Neural progenitor cell (in vitro differentiated cells): ENCODE results near the gene GSG1.

Experiments
- EZH2phosphoT487 ChIP-seq: fragments of 200-600 bp; sonication (generic); IDR thresholded peaks from 2 replicates; pipeline ENCODE4 v1.6.1; 2017; ENCODE audit warnings: antibody characterized with exemption
- TF ChIP-seq, protein P1 (sequence below): fragments of 200-600 bp; sonication (generic); IDR thresholded peaks from 2 replicates; pipeline ENCODE4 v1.5.1; 2017; ENCODE audit warnings: antibody characterized with exemption, mild to moderate bottlenecking

DNA sequence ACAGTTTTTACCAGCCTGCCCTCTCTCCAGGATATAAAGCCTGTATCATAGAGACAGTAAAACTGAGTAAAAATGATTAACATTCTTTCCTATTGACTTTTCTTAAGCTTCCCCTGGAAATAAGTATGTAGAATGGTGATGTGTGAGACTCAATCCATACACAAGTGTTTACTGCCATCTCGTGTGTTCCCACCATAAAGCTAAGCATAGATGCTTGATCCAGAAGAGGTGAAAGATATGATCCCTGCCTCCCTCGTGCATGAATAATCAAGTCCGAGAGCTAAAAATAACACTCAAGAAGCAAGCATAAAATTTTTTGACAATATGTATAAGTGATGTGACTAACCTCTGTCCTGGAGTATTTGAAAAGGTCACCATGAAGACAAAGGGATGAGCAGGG, 16.9 kb upstream of the GSG1 start:
- TF ChIP-seq, protein P1, sequence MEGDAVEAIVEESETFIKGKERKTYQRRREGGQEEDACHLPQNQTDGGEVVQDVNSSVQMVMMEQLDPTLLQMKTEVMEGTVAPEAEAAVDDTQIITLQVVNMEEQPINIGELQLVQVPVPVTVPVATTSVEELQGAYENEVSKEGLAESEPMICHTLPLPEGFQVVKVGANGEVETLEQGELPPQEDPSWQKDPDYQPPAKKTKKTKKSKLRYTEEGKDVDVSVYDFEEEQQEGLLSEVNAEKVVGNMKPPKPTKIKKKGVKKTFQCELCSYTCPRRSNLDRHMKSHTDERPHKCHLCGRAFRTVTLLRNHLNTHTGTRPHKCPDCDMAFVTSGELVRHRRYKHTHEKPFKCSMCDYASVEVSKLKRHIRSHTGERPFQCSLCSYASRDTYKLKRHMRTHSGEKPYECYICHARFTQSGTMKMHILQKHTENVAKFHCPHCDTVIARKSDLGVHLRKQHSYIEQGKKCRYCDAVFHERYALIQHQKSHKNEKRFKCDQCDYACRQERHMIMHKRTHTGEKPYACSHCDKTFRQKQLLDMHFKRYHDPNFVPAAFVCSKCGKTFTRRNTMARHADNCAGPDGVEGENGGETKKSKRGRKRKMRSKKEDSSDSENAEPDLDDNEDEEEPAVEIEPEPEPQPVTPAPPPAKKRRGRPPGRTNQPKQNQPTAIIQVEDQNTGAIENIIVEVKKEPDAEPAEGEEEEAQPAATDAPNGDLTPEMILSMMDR = no peak
- TF ChIP-seq EZH2phosphoT487 = no peak
